Muscle of leg (tissue), 11 donors: ENCODE data around the gene RIBC1. TPM values are rescaled to one million over a fixed set of nuclear protein-coding genes. Genes with fewer than 3 reads are reported as not detected.
"Not testable (repeated sequence)": the region's sequence is repeated elsewhere in the genome, so short reads cannot be mapped to it uniquely, and the experiment has no call there.

ENCODE experiments used
- DNase-seq: peaks from one replicate; pipeline ENCODE4 v3.0.0; 2013
- H3K27ac ChIP-seq: one replicate; pipeline ENCODE4 v1.5.1; 2013; ENCODE audit warnings: mild to moderate bottlenecking, low read length, control low read depth
- H3K27me3 ChIP-seq: one replicate; pipeline ENCODE4 v1.6.1; 2013; ENCODE audit warnings: low read length; ENCODE audit not compliant: control insufficient read depth, insufficient read depth
- H3K36me3 ChIP-seq: one replicate; pipeline ENCODE4 v1.6.1; 2013; ENCODE audit warnings: low read length; ENCODE audit not compliant: control insufficient read depth, insufficient read depth
- H3K4me1 ChIP-seq: one replicate; pipeline ENCODE4 v1.6.1; 2013; ENCODE audit warnings: low read length; ENCODE audit not compliant: control insufficient read depth, insufficient read depth
- H3K4me3 ChIP-seq: one replicate; pipeline ENCODE4 v1.5.1; 2013; ENCODE audit warnings: low read length, control low read depth
- H3K9me3 ChIP-seq: replicated peaks from 2 replicates; pipeline ENCODE4 v1.6.1; 2013; ENCODE audit warnings: low read depth, low read length; ENCODE audit not compliant: control insufficient read depth
- WGBS: methylation state at CpG from one replicate; pipeline ENCODE4 v1.1.5; 2013; ENCODE audit warnings: missing lambda C conversion rate; ENCODE audit not compliant: insufficient coverage; 5-methylcytosine and 5-hydroxymethylcytosine counted together
- polyA plus RNA-seq, 8 donors: library from polyadenylated mRNA; unstranded; fragments of 120-200 nt; gene quantifications; one replicate each; pipeline versions ENCODE4 v1.2.1 to v1.2.3, GENCODE V29; 2013; ENCODE audit warnings: inconsistent platforms in 1 of 8, low replicate concordance in 1 of 8; ENCODE audit not compliant: insufficient read length in 8 of 8, insufficient read depth in 1 of 8
- total RNA-seq: library from RNA; stranded (reverse); fragments of 120-200 nt; gene quantifications from one replicate; pipeline ENCODE4 v1.2.4, GENCODE V29; 2013

The RIBC1 gene
- total and polyA plus RNA-seq, 9 donors, result 0.31 to 0.99 (median 0.54) TPM

GRCh38 chrX:53445977-53446376, 23.3 kb downstream of the RIBC1 start:
- H3K36me3 ChIP-seq, result no peaks in the 10 kb centered on the region
- no peak for DNase-seq
- WGBS, result 17% methylated on average over 5 of the region's 6 CpGs
- H3K9me3 ChIP-seq, result no peaks in the 10 kb centered on the region
- no peak overlapping the region for H3K4me3 ChIP-seq
- peaks cover 57% of the 10 kb centered on the region for H3K27me3 ChIP-seq
- no peak overlapping the region for H3K27ac ChIP-seq
- peaks cover 11% of the 10 kb centered on the region for H3K4me1 ChIP-seq

- no peak overlapping the region for H3K4me3 ChIP-seq
Measured at GRCh38 chrX:53447441-53447840, 24.8 kb downstream of the RIBC1 start.

GRCh38 chrX:53449632-53450031, 27.0 kb downstream of the RIBC1 start:
- H3K36me3 ChIP-seq, result no peaks in the 10 kb centered on the region
- peaks cover 38% of the 10 kb centered on the region for H3K27me3 ChIP-seq
- H3K4me3 ChIP-seq, result no peak overlapping the region
- H3K4me1 ChIP-seq, result no peaks in the 10 kb centered on the region
- WGBS, result 76% methylated on average over 2 of the region's 3 CpGs
- no peak for DNase-seq
- H3K27ac ChIP-seq, result no peak overlapping the region
- no peaks in the 10 kb centered on the region for H3K9me3 ChIP-seq

More at GRCh38 chrX:53447441-53447840, 24.8 kb downstream of the RIBC1 start:
- WGBS, result no CpG with 5 or more reads among the region's 2 CpGs
- DNase-seq, result no peak
- Histone ChIP-seq H3K27ac (no peak overlapping the region), H3K9me3 (no peaks in the 10 kb centered on the region), H3K36me3 (no peaks in the 10 kb centered on the region), H3K4me1 (no peaks in the 10 kb centered on the region), H3K27me3 (peaks cover 42% of the 10 kb centered on the region)

GRCh38 chrX:53452812-53453211, 30.1 kb downstream of the RIBC1 start:
- H3K4me1 ChIP-seq, result no peaks in the 10 kb centered on the region
- no peak for DNase-seq
- H3K27me3 ChIP-seq, result peaks cover 27% of the 10 kb centered on the region
- H3K36me3 ChIP-seq, result no peaks in the 10 kb centered on the region
- H3K9me3 ChIP-seq, result no peaks in the 10 kb centered on the region
- H3K4me3 ChIP-seq, result no peak overlapping the region
- no peak overlapping the region for H3K27ac ChIP-seq

- WGBS, result no CpG with 5 or more reads among the region's 3 CpGs
- peaks cover 31% of the 10 kb centered on the region for H3K27me3 ChIP-seq
- no peaks in the 10 kb centered on the region for H3K4me1 ChIP-seq
- H3K27ac ChIP-seq, result no peak overlapping the region
- no peak overlapping the region for H3K4me3 ChIP-seq
- no peaks in the 10 kb centered on the region for H3K9me3 ChIP-seq
- no peaks in the 10 kb centered on the region for H3K36me3 ChIP-seq
- no peak for DNase-seq
Measured at GRCh38 chrX:53456254-53456653, 33.6 kb downstream of the RIBC1 start.

GRCh38 chrX:53458082-53458481, 35.4 kb downstream of the RIBC1 start:
- no CpG with 5 or more reads among the region's 5 CpGs for WGBS
- DNase-seq, result peak; percentile 16
- no peak overlapping the region for H3K27ac ChIP-seq

GRCh38 chrX:53468659-53469058, 46.0 kb downstream of the RIBC1 start:
- WGBS, result no CpG with 5 or more reads among the region's 3 CpGs
- H3K27me3 ChIP-seq, result peaks cover 37% of the 10 kb centered on the region

More at GRCh38 chrX:53458082-53458481, 35.4 kb downstream of the RIBC1 start:
- H3K4me1 ChIP-seq, result no peaks in the 10 kb centered on the region
- no peak overlapping the region for H3K4me3 ChIP-seq
- H3K36me3 ChIP-seq, result no peaks in the 10 kb centered on the region
- no peaks in the 10 kb centered on the region for H3K9me3 ChIP-seq
- H3K27me3 ChIP-seq, result peaks cover 31% of the 10 kb centered on the region

GRCh38 chrX:53471346-53471745, 48.7 kb downstream of the RIBC1 start:
- DNase-seq, result no peak
- Histone ChIP-seq H3K9me3 (no peaks in the 10 kb centered on the region), H3K36me3 (no peaks in the 10 kb centered on the region), H3K27me3 (peaks cover 39% of the 10 kb centered on the region), H3K4me3 (no peak overlapping the region), H3K27ac (no peak overlapping the region), H3K4me1 (no peaks in the 10 kb centered on the region)
- WGBS, result no CpG with 5 or more reads among the region's 3 CpGs

More at GRCh38 chrX:53468659-53469058, 46.0 kb downstream of the RIBC1 start:
- not testable (repeated sequence) for H3K4me3 ChIP-seq, H3K9me3 ChIP-seq, H3K36me3 ChIP-seq, H3K27ac ChIP-seq, H3K4me1 ChIP-seq, DNase-seq

GRCh38 chrX:53474707-53475106, 52.0 kb downstream of the RIBC1 start:
- Histone ChIP-seq H3K4me3 (no peak overlapping the region), H3K9me3 (no peaks in the 10 kb centered on the region), H3K27ac (no peak overlapping the region), H3K36me3 (no peaks in the 10 kb centered on the region), H3K27me3 (peaks cover 49% of the 10 kb centered on the region), H3K4me1 (no peaks in the 10 kb centered on the region)
- WGBS, result 88% methylated on average over 2 of the region's 2 CpGs
- no peak for DNase-seq

- H3K4me1 ChIP-seq, result no peaks in the 10 kb centered on the region
- H3K9me3 ChIP-seq, result no peaks in the 10 kb centered on the region
- H3K4me3 ChIP-seq, result no peak overlapping the region
- peaks cover 55% of the 10 kb centered on the region for H3K27me3 ChIP-seq
- no peaks in the 10 kb centered on the region for H3K36me3 ChIP-seq
- H3K27ac ChIP-seq, result no peak overlapping the region
- no peak for DNase-seq
- 25% methylated on average over 2 of the region's 2 CpGs for WGBS
Measured at GRCh38 chrX:53476371-53476770, 53.7 kb downstream of the RIBC1 start.

GRCh38 chrX:53479301-53479700, 56.6 kb downstream of the RIBC1 start:
- no peak for DNase-seq
- Histone ChIP-seq H3K27me3 (peaks cover 46% of the 10 kb centered on the region), H3K4me3 (no peak overlapping the region), H3K4me1 (no peaks in the 10 kb centered on the region), H3K9me3 (peaks cover 3% of the 10 kb centered on the region), H3K36me3 (no peaks in the 10 kb centered on the region), H3K27ac (no peak overlapping the region)
- WGBS, result 47% methylated on average over 2 of the region's 5 CpGs
